Measurements from ENCODE around the gene IQCH. TPM values are rescaled to one million over a fixed set of nuclear protein-coding genes. Genes with fewer than 3 reads are reported as not detected.

IQCH gene
- total and polyA plus RNA-seq, 9 of the 15 experiments (the other 6 are each of a cell fraction or from before 2014, with no cell fraction given), result 1.8 to 3.9 (median 2.7) TPM

GRCh38 chr15:67521783-67522568 is 267.4 kb downstream of the IQCH start (continued):
- TF ChIP-seq MNT (conservative IDR thresholded peaks at IDR 0.05) (peak; percentile 53 to 76; a peak in 2 of 4 replicates), KLF13 (tag; IDR thresholded peaks at IDR 0.05; ENCODE audit: borderline replicate concordance, low read depth) (peak; percentile 52; the same call in 1 of the 2 replicates), TGIF2 (CRISPR knock-in tag; IDR thresholded peaks at IDR 0.05) (no peak), SP2 (IDR thresholded peaks at IDR 0.05; ENCODE audit: extremely low read depth, low read depth, low read length, poor library complexity, severe bottlenecking) (no peak), ZNF717 (CRISPR knock-in tag; IDR thresholded peaks at IDR 0.05) (no peak), PYGO2 (tag; IDR thresholded peaks at IDR 0.05) (no peak), NBN (IDR thresholded peaks at IDR 0.05; ENCODE audit: low read depth) (0 out of 2 replicates have a peak, but pooled peaks have one; percentile 3), FOSL1 (tag; conservative IDR thresholded peaks at IDR 0.05) (0 out of 2 replicates have a peak, but pooled peaks have one; percentile 2), SAP30 (IDR thresholded peaks at IDR 0.05; ENCODE audit: borderline replicate concordance, insufficient read depth, low read depth, low read length, poor library complexity, severe bottlenecking) (peak; percentile 1), SIN3A (IDR thresholded peaks at IDR 0.05; ENCODE audit: borderline replicate concordance in 2 of 2, control insufficient read depth in 1 of 2, low read depth in 2 of 2, low read length in 2 of 2) (peak; percentile 13 to 66; a peak in 2 of 4 replicates), ZNF41 (CRISPR knock-in tag; conservative IDR thresholded peaks at IDR 0.05) (no peak), POLR2B (IDR thresholded peaks at IDR 0.05; ENCODE audit: low read depth, partially characterized antibody) (no peak), ZNF212 (CRISPR knock-in tag; IDR thresholded peaks at IDR 0.05) (no peak), GATAD2B (IDR thresholded peaks at IDR 0.05; ENCODE audit: borderline replicate concordance) (peak; percentile 34; the same call in 1 of the 2 replicates), HCFC1 (IDR thresholded peaks at IDR 0.05; ENCODE audit: low read depth, low read length) (no peak), SMARCA4 (IDR thresholded peaks at IDR 0.05) (0 out of 2 replicates have a peak, but pooled peaks have one; percentile 9)
- TF ChIP-seq, protein P1, sequence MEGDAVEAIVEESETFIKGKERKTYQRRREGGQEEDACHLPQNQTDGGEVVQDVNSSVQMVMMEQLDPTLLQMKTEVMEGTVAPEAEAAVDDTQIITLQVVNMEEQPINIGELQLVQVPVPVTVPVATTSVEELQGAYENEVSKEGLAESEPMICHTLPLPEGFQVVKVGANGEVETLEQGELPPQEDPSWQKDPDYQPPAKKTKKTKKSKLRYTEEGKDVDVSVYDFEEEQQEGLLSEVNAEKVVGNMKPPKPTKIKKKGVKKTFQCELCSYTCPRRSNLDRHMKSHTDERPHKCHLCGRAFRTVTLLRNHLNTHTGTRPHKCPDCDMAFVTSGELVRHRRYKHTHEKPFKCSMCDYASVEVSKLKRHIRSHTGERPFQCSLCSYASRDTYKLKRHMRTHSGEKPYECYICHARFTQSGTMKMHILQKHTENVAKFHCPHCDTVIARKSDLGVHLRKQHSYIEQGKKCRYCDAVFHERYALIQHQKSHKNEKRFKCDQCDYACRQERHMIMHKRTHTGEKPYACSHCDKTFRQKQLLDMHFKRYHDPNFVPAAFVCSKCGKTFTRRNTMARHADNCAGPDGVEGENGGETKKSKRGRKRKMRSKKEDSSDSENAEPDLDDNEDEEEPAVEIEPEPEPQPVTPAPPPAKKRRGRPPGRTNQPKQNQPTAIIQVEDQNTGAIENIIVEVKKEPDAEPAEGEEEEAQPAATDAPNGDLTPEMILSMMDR (IDR thresholded peaks at IDR 0.05 in 2 of 3, conservative IDR thresholded peaks at IDR 0.05 in 1 of 3; ENCODE audit: insufficient read depth in 2 of 3, low read depth in 1 of 3, low read length in 3 of 3), result peak in 1 of 3 experiments; percentile 7; a peak in 1 of 6 replicates
- TF ChIP-seq, protein P2, sequence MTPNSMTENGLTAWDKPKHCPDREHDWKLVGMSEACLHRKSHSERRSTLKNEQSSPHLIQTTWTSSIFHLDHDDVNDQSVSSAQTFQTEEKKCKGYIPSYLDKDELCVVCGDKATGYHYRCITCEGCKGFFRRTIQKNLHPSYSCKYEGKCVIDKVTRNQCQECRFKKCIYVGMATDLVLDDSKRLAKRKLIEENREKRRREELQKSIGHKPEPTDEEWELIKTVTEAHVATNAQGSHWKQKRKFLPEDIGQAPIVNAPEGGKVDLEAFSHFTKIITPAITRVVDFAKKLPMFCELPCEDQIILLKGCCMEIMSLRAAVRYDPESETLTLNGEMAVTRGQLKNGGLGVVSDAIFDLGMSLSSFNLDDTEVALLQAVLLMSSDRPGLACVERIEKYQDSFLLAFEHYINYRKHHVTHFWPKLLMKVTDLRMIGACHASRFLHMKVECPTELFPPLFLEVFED (CRISPR knock-in tag; conservative IDR thresholded peaks at IDR 0.05), result no peak
- TF ChIP-seq, protein P3, sequence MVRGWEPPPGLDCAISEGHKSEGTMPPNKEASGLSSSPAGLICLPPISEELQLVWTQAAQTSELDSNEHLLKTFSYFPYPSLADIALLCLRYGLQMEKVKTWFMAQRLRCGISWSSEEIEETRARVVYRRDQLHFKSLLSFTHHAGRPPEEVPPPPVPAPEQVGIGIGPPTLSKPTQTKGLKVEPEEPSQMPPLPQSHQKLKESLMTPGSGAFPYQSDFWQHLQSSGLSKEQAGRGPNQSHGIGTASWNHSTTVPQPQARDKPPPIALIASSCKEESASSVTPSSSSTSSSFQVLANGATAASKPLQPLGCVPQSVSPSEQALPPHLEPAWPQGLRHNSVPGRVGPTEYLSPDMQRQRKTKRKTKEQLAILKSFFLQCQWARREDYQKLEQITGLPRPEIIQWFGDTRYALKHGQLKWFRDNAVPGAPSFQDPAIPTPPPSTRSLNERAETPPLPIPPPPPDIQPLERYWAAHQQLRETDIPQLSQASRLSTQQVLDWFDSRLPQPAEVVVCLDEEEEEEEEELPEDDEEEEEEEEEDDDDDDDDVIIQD (CRISPR knock-in tag; IDR thresholded peaks at IDR 0.05), result no peak

Data from K562 (cell line).